GM12878 (cell line): ENCODE measurements around the gene CREB5. TPM values are rescaled to one million over a fixed set of nuclear protein-coding genes. Genes with fewer than 3 reads are reported as not detected.

Source experiments
- ATAC-seq: fragments of 200-7000 bp; cut with Tn5 transposase; 3 replicates; pipeline ENCODE4 v1.9.1; 2020; ENCODE audit warnings: mild to moderate bottlenecking, moderate library complexity
- BruUV-seq: library from RNA; stranded (reverse); fragments of 400-500 nt; replicated peaks from 2 replicates; lab custom pipeline; 2021; lab: Mats Ljungman, UMichigan
- CTCF ChIA-PET: fragments of 300-600 bp; sonication (Branson Sonifier 250); formaldehyde crosslinking; extraction: SDS; loops from one replicate; lab custom pipeline; 2021; ENCODE audit warnings: inconsistent platforms; lab: Yijun Ruan, JAX
- POLR2A ChIA-PET: fragments of 350-600 bp; formaldehyde crosslinking; extraction: SDS; loops from one replicate; lab custom pipeline; 2021; ENCODE audit warnings: inconsistent platforms; lab: Charles Lee
- RAD21 ChIA-PET: fragments of 300-600 bp; sonication (Branson Sonifier 250); formaldehyde crosslinking; loops from one replicate; lab custom pipeline; 2023; ENCODE audit warnings: antibody characterized with exemption; ENCODE audit not compliant: unreplicated experiment; lab: Charles Lee
- SMC1A ChIA-PET: fragments of 300-600 bp; sonication (Branson Sonifier 250); formaldehyde crosslinking; loops from one replicate; lab custom pipeline; 2023; ENCODE audit not compliant: unreplicated experiment, uncharacterized antibody; lab: Charles Lee
- DNase-seq: peaks from one replicate; pipeline ENCODE4 v3.0.0-alpha.2; 2011; ENCODE audit warnings: low read depth, low spot score
- FAIRE-seq: peaks from 3 replicates; lab custom pipeline; 2011; peaks lifted over from hg19 to GRCh38; lab: Jason Lieb, UNC
- H2AFZ ChIP-seq: 2 replicates; pipeline ENCODE4 v1.6.0; 2011; ENCODE audit warnings: low read depth, low read length, control low read depth; ENCODE audit not compliant: control insufficient read depth
- H3K27ac ChIP-seq: 2 replicates; pipeline ENCODE4 v1.5.1; 2011; ENCODE audit warnings: control low read depth; ENCODE audit not compliant: control insufficient read depth, insufficient read depth
- H3K27me3 ChIP-seq, 2 experiments: replicated peaks in 1 of 2; 2 replicates each; pipeline versions ENCODE4 v1.6.0 to v1.6.1; 2011; ENCODE audit warnings: low read length in 1 of 2; ENCODE audit not compliant: control insufficient read depth in 2 of 2, insufficient read depth in 2 of 2
- H3K36me3 ChIP-seq, 2 experiments: 2 replicates each; pipeline ENCODE4 v1.5.1; 2011; ENCODE audit warnings: low read length in 1 of 2; ENCODE audit not compliant: control insufficient read depth in 2 of 2, insufficient read depth in 2 of 2
- H3K4me1 ChIP-seq: 2 replicates; pipeline ENCODE4 v1.6.1; 2011; ENCODE audit warnings: mild to moderate bottlenecking, low read length, moderate library complexity, mixed read lengths; ENCODE audit not compliant: control insufficient read depth, insufficient read depth
- H3K4me2 ChIP-seq: 2 replicates; pipeline ENCODE4 v1.6.0; 2011; ENCODE audit warnings: control low read depth; ENCODE audit not compliant: control insufficient read depth, insufficient read depth
- H3K4me3 ChIP-seq: fragments of 200-600 bp; sonication (generic); 2 replicates; pipeline ENCODE4 v1.5.1; 2016
- H3K79me2 ChIP-seq: 2 replicates; pipeline ENCODE4 v1.6.0; 2011; ENCODE audit warnings: low read length; ENCODE audit not compliant: control insufficient read depth, insufficient read depth
- H3K9ac ChIP-seq: 2 replicates; pipeline ENCODE4 v1.8.0; 2011; ENCODE audit warnings: low read length, control low read depth, mixed read lengths; ENCODE audit not compliant: control insufficient read depth, insufficient read depth
- H3K9me3 ChIP-seq: replicated peaks from 3 replicates; pipeline ENCODE4 v1.5.1; 2011; ENCODE audit warnings: mild to moderate bottlenecking, low read length; ENCODE audit not compliant: control insufficient read depth, insufficient read depth
- H4K20me1 ChIP-seq: 2 replicates; pipeline ENCODE4 v1.6.0; 2011; ENCODE audit not compliant: control insufficient read depth, insufficient read depth
- BMI1 ChIP-seq: fragments of 450-650 bp; IDR thresholded peaks from 2 replicates; pipeline ENCODE4 v1.6.1; 2016; ENCODE audit warnings: mild to moderate bottlenecking, moderate library complexity, borderline replicate concordance
- BRCA1 ChIP-seq: IDR thresholded peaks from 2 replicates; pipeline ENCODE4 v1.6.1; 2011; ENCODE audit warnings: low read depth, low read length, improper control_type of control experiment
- DPF2 ChIP-seq: fragments of 450-650 bp; IDR thresholded peaks from 2 replicates; pipeline ENCODE4 v1.6.1; 2017; ENCODE audit warnings: mild to moderate bottlenecking
- EZH2 ChIP-seq: IDR thresholded peaks from 2 replicates; pipeline ENCODE4 v1.6.1; 2012; ENCODE audit warnings: low read depth, mild to moderate bottlenecking, control low read depth, inconsistent platforms, low read length, borderline replicate concordance; ENCODE audit not compliant: control insufficient read depth
- RCOR1 ChIP-seq: conservative IDR thresholded peaks from 2 replicates; pipeline ENCODE4 v1.6.1; 2012; ENCODE audit warnings: low read depth, low read length, improper control_type of control experiment
- SP1 ChIP-seq: IDR thresholded peaks from one replicate; pipeline ENCODE4 v1.6.1; 2011; ENCODE audit warnings: low read depth, low read length
- SRF ChIP-seq, 2 experiments: IDR thresholded peaks; 2 replicates each; pipeline ENCODE4 v1.6.1; 2011; ENCODE audit warnings: low read depth in 2 of 2, low read length in 2 of 2, mild to moderate bottlenecking in 1 of 2, moderate library complexity in 1 of 2
- WGBS: methylation state at CpG from one replicate; pipeline ENCODE4 v1.1.6; 2016; ENCODE audit warnings: low lambda C conversion rate; ENCODE audit not compliant: insufficient replicate concordance, insufficient coverage; ENCODE audit errors: missing lambda C conversion rate; 5-methylcytosine and 5-hydroxymethylcytosine counted together
- in situ Hi-C: fragments of 300-500 bp; cut with MboI; formaldehyde crosslinking; loops from 9 replicates; pipeline ENCODE4 v1.14.3; 2018; ENCODE audit warnings: mixed read lengths
- intact Hi-C: fragments of 100-400 bp; cut with micrococcal nuclease; formaldehyde crosslinking; loops from one replicate; pipeline ENCODE4 v1.14.2; 2022; ENCODE audit not compliant: unreplicated experiment
- polyA plus RNA-seq, 11 experiments: library from polyadenylated mRNA; depleted of rRNA in 4 of 11; unstranded in 6 of 11; stranded (reverse) in 5 of 11; fragments of >200 nt; fragmentation: Nextera tagmentation in 4 of 11; fragmentation: Illumina TruSeq in 1 of 11; extraction: Ambion mirVana in 4 of 11; extraction: Trizol in 1 of 11; gene quantifications; 1 replicate in 1 of 11; 2 replicates in 10 of 11; pipeline versions ENCODE4 v1.2.1 to v1.2.3, GENCODE V29; 2011 to 2016; ENCODE audit warnings: inconsistent platforms in 2 of 11, missing spikeins in 2 of 11, low read depth in 1 of 11
- total RNA-seq, 4 experiments: library from RNA; depleted of rRNA in 3 of 4; stranded (reverse); fragments of >200 nt in 3 of 4; fragmentation: Illumina TruSeq in 1 of 4; extraction: Trizol in 1 of 4; gene quantifications; 2 replicates each; pipeline versions ENCODE4 v1.2.1 to v1.2.3, GENCODE V29; 2013 to 2021
- TF ChIP-seq, protein P1 (sequence below): IDR thresholded peaks from 2 replicates; pipeline ENCODE4 v1.6.1; 2012; ENCODE audit warnings: mild to moderate bottlenecking, low read depth, low read length

The CREB5 gene
- total and polyA plus RNA-seq, 10 of the 15 experiments (the other 5 are each of a cell fraction or from before 2014, with no cell fraction given) = 12.9 to 74.1 (median 53.0) TPM

GRCh38 chr7:28842769-28843295 lies 430.5 kb downstream of the CREB5 start:
- Histone ChIP-seq H3K36me3 (no peaks in the 10 kb centered on the region), H3K4me2 (no peak overlapping the region), H2AFZ (no peak overlapping the region), H4K20me1 (no peaks in the 10 kb centered on the region), H3K79me2 (no peaks in the 10 kb centered on the region), H3K9ac (no peak overlapping the region), H3K4me3 (no peak overlapping the region), H3K27me3 (peaks cover 0 to 4% of the 10 kb centered on the region in 2 experiments; a peak in 1 of 4 replicates), H3K27ac (no peak overlapping the region), H3K4me1 (no peaks in the 10 kb centered on the region), H3K9me3 (no peaks in the 10 kb centered on the region)
- BruUV-seq = no TSS peak
- 40% methylated on average over 1 of the region's 1 CpG for WGBS
- CTCF ChIA-PET = interaction anchor here (1.4 kb wide), 1 partner anchor 10 kb away, joined by 3 read pairs; no protein-coding TSS in a partner anchor
- FAIRE-seq = no peak
- no peak; the same call in 2 of the 3 replicates for ATAC-seq
- RAD21 ChIA-PET = no interaction called here
- TF ChIP-seq BMI1 (no peak), DPF2 (no peak), RCOR1 (no peak), SRF (IDR thresholded peaks at IDR 0.05; ENCODE audit: low read depth in 2 of 2, low read length in 2 of 2) (no peak), BRCA1 (no peak), SP1 (no peak), EZH2 (no peak)
- TF ChIP-seq, protein P1, sequence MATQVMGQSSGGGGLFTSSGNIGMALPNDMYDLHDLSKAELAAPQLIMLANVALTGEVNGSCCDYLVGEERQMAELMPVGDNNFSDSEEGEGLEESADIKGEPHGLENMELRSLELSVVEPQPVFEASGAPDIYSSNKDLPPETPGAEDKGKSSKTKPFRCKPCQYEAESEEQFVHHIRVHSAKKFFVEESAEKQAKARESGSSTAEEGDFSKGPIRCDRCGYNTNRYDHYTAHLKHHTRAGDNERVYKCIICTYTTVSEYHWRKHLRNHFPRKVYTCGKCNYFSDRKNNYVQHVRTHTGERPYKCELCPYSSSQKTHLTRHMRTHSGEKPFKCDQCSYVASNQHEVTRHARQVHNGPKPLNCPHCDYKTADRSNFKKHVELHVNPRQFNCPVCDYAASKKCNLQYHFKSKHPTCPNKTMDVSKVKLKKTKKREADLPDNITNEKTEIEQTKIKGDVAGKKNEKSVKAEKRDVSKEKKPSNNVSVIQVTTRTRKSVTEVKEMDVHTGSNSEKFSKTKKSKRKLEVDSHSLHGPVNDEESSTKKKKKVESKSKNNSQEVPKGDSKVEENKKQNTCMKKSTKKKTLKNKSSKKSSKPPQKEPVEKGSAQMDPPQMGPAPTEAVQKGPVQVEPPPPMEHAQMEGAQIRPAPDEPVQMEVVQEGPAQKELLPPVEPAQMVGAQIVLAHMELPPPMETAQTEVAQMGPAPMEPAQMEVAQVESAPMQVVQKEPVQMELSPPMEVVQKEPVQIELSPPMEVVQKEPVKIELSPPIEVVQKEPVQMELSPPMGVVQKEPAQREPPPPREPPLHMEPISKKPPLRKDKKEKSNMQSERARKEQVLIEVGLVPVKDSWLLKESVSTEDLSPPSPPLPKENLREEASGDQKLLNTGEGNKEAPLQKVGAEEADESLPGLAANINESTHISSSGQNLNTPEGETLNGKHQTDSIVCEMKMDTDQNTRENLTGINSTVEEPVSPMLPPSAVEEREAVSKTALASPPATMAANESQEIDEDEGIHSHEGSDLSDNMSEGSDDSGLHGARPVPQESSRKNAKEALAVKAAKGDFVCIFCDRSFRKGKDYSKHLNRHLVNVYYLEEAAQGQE = no peak
- no peak for DNase-seq
- intact Hi-C loops = no loop called here
- SMC1A ChIA-PET = no interaction called here
- POLR2A ChIA-PET = no interaction called here
- in situ Hi-C loops = no loop called here
